Muscle of back (tissue), 11 donors: ENCODE data around the gene SNED1. TPM values are rescaled to one million over a fixed set of nuclear protein-coding genes. Genes with fewer than 3 reads are reported as not detected.
"Not testable (repeated sequence)": the region's sequence is repeated elsewhere in the genome, so short reads cannot be mapped to it uniquely, and the experiment has no call there.

Experiments
- DNase-seq, 3 donors: peaks; one replicate each; pipeline versions ENCODE4 v3.0.0 to v3.0.0-alpha.2; 2013
- polyA plus RNA-seq, 10 donors: library from polyadenylated mRNA; unstranded; fragments of 120-200 nt; gene quantifications; one replicate each; pipeline ENCODE4 v1.2.1, GENCODE V29; 2013; ENCODE audit not compliant: insufficient read length in 10 of 10

SNED1 gene
- polyA plus RNA-seq, 10 donors = 2.2 to 5.6 (median 3.3) TPM

DNA sequence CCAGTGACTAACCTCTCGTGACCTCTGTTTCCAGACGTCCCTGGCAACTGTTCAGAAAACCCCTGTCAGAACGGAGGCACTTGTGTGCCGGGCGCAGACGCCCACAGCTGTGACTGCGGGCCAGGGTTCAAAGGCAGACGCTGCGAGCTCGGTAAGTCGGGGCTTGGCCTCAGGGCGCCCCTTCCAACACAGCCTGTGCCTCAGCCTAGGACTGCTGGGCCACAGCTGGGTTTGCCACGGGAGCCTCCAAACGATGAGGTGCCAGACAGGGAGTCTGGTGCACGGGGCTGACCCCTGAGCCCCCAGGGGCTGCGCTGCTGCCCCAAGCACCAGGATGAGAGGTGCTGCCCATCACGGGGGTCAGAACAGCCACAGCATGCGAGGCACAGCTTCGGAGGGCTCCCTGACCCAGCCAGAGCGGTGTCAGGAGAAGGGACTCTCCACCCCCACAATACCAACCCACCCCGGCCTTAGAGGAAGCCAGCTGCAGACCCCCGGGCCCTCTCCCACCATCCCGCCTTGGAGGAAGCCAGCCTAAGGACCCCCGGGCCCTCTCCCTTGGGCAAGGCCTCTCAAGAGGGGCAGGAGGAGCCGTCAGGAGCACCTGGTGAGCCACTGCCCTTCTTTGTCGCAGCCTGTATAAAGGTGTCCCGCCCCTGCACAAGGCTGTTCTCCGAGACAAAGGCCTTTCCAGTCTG lies 83.4 kb downstream of the SNED1 start:
- no peak for DNase-seq

DNA sequence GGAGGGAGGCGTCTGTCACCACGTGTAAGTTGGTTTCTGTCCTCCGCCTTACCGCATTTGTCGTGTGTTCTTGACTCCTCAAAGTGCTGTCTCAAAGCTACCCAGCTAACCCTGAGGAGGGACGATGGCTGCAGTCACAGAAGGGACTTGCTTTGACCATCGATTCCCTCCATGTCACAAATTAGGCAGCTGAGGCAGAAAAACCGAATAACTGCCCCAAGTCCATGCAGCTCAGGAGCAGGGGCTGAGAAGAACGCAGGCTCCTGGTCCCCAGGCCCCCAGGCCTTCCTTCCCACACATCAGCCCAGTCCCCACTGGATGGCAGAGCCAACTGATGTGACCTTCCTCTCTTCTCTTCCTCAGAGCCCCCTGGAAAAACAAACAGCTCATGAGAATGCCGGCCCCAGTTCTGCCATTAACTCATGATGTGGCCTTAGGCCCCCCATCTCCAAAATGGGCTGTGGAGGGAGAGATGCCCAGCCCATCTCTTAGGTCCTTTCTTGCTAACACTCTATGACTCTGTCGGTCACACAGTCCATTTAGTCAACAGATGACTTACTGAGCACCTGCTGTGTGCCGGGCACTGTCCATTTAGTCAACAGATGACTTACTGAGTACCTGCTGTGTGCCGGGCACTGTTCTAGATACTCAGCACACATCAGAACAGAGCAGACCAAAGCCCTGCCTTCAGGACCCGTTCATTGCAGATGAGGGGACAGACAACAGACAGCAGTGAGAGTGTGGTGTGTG lies 84.1 kb downstream of the SNED1 start:
- no peak for DNase-seq

DNA sequence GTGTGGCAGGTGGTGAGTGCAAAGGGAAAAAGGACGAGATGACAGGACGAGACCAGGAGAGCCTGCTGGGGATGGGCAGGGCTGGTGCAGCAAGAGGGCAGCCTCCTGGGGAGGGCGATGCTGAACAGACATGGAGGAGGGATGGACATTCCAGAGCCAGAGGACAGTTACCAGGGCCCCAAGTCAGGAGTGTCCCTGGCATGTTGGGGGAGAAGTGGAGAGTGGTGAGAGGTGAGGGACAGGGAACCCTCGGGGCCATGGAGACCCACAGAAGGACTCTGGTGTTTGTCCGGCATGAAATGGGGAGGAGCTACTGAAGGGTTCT lies 84.6 kb downstream of the SNED1 start:
- no peak for DNase-seq

DNA sequence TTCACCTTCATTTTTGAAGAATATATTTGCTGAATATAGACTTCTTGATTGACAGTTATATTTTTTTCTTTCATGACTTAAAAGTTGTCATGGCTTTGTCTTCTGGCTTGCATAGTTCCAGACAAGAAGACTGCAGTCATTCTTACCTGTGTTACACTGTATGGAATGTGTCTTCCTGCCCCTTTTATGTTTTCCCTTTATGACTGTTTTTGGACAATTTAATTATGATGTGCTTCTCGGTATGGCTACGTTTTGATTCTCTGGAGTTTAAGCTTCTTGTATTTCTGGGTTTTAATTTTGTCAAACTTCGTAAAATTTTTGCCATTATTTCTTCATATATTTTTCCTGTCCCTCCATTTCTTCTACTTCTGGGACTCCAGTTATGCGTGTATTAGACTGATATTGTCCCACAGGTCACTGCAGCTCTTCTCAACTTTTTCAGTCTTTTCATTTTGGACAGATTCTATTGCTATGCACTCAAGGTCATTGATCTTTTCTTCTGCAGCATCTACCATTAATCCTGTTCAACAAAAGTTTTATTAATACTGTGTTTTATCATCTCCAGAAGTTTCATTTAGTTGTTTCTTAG lies 86.5 kb downstream of the SNED1 start:
- no peak for DNase-seq

DNA sequence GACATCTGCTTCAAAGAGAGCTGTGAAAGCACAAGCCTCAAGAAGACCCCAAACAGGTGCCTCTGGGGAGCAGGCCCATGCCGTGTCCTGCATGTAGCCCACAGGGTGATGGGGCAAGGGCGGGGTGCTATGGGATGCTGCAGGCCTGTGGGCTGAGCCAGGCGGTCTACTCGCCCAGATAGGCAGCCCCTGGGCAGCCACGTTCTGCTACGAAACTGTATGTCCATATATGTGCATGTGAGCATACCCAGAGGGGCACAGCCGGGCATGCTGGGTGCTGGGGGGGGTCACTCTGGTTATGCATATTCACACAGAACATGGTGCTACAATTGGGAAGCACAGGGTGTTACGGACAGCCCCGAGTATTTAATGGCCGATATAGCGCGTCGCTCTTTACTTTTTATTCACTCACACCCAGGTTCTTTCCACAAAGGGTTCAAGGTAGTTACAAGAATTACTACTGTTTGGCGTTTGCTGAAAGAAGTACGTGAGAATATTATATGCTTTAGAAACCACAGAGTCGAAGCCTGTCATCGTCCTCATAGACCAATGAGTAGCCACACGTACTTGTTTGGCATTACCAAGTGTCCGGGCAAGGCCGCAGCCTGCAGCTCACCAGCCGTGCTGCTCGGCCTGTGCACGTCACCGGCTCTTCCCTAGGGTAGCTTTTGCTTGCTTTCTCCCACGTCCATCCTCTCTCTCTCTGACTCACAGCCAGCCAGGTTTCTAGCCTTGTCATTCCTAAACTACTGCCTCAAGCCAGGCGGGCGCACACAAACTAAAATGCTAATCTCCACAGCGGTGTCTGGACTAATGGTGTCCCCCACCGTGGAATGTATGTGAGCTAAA lies 89.2 kb downstream of the SNED1 start:
- DNase-seq = no peak

DNA sequence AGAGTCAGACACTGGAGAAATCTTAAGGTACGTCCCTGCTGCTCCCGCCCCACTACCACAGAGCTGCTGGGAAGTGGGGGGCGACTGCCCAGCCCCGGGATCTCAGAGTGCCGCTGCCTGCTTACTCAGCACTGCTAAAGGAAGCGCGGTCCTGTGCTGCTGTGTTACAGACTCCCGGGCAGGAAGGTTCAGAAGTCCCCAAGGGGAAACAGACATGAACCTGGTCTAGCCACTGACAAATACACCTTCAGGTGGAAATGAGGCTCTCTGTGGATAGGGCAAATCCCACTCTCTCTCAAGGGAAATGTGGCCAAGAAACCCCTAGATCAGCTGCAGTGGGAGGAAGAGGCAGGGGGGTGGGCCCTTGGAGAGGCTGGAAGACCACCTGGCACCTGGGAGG lies 90.0 kb downstream of the SNED1 start:
- DNase-seq = no peak

DNA sequence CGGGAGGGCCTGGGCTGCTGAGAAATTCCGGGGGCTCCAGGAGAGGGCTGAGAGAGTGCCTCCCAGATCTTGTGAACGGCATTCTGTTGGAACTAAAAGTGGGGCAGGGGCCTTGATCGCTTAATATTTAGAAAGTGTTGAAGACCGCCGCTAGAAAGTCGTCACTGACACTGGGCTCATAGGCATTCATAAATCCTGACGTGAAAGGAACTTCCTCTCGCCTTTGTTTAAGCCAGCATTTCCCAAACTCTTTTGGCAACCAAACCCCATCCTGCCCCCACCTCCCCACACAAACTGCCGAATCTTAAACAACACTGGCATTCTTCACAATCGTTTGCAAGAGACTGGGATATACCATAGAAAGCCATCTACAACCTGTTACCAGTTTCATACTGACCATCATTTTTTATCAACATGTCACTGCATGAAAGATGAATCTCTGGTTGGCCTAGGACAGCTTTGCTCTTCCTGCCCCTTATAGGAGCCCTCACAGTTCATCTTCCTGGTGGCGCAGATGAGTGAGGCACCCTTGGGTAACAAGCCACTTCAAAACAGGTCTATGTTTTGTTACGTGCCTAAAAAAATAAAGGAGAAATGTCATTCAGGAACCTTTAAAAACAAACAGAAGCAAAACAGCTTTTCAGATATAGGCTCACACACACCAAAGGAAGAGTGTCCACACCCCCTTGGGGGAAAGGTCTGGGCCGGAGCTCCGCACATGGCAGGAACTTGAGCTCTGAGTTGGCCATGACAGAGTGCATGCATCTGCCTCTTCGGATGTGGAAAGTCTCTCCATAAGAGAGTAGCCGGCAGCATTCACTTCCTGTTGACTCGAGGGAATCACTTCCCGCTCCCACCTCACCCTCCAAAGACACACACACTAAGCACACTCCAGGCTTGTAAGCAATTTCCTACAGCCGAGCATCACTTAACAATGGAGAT lies 90.6 kb downstream of the SNED1 start:
- no peak for DNase-seq

DNA sequence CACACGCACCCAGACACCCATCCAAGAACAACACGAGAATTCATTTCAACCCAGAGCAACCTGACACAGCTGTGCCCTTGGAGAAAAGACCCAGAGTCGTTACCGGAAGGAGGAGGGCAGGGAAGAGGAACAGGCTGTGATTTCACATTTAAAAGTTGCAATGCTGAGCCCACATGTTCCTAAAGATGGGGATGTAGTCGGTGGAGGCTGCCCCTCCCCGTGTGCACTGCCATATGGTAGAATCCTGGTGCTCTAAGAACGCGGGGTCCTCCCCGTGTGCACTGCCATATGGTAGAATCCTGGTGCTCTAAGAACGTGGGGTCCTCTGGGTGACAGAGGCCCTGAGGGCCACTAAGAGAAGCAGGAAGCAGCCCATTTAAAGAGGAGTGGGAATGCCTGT lies 92.8 kb downstream of the SNED1 start:
- no peak for DNase-seq

DNA sequence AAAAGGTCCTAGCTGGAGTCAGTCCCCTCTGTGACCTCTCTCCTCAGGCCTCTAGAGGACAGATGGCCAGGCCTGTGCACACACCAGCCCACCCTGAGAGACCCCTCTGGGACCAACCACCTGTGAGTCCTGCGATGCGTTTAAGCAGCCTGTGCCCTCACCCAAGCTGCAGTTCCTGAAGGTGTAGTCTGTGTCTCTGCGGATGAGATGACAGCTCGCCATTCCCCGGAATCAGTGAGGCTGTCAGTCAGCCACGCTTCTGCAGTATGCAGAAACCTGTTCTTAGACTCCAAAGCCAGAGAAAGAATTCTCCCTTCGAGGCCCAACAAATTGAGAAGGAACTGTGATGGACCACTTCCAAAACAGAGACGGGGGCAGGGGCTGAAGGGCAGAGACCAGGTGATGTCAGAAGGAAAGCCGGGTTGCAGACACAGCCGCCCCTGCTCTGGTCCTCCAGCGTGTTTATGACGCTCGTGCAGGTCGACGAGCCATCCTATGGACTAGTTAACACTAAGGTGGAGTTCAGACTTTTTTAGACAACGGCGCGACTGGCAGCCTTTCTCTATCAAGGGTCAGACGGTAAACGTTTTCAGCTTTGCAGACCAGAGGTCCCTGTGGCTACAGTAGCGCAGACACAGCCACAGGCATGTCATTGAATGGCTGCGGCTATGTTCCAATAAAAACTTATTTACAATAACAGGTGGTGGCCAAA lies 93.5 kb downstream of the SNED1 start:
- no peak for DNase-seq

DNA sequence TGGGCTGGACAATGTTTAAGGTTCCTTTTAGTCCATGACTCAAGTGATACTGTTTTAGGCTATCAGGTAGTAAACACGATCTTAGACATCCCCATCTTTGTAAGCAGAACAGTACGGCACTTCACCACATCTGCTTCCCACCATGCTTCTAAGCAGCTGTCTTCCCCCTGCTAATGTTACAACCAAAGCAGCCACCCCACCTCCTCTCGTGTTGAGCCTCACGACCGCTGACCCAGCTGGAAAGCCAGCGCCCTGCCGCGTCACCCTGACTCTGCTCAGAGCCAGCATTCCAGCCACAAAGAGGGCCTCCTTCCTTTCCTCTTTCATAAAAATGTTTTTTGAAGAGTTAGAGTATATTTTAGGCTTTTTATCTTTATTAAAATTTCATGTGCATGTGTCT lies 94.3 kb downstream of the SNED1 start:
- DNase-seq = no peak

DNA sequence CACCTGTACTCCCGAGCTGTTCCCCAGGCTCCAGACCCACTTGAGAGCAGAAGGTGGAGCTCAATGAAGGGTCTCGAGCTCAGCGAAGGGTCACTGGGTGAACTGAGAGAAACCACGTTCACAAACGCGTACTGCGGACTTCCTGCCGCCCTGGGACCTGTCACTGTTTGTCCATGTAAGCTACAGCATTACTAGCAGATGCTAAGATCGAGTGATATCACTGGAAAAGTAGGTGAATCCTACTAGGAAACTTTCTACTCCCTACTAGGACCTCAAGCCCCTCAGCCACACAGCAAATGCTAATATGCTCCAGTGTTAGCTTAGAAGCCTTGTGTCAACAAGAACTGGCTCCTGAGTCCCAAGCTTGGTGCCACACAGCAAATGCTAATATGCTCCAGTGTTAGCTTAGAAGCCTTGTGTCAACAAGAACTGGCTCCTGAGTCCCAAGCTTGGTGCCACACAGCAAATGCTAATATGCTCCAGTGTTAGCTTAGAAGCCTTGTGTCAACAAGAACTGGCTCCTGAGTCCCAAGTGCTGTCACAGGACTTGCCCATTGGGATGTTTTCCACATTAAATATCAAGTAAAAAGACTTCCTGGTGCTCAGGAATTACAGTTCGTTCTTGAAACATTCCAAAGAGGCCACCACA lies 94.8 kb downstream of the SNED1 start:
- not testable (repeated sequence) for DNase-seq

DNA sequence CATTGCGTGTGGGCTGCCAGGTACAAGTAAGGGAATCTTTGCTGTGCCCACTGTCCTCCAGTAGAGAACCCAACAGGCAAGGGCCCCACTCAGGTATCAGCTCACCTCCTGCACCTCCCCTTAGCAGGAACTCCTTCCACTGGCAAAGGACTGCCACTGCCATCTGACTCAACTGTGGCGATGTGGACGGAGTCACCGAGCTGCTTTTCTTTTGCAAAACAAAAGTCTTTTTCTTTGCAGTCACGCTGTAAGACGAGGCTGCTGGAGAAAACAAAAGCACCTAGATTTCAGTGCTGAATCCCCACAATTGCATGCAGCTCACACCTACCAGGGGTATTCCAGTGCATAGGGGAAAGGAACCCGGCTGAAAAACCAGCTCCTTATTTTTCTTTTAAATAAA lies 95.8 kb downstream of the SNED1 start:
- no peak for DNase-seq

DNA sequence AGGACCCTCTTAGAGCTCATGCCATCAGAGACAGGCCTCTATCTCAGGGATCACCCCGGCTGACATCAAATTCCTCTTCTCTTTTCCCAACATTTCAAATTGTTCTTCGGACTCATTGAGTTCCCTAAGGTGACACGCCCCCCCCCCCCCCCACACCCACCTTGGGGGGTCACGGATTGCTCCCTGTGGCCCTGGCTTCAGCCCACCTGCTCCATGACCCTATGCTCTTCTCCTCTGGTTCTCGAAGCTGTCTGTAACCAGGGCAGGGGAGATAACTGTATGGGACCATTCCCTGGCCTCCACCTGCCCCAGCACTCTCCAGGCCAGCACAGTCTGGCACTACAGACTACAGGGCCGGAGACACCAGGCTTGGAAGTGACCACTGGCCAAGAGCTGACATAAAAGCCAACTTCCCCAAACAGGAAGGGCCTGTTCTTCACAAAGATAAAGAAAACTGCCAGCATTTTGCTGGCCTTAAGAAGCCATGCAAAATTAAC lies 96.6 kb downstream of the SNED1 start:
- DNase-seq = no peak

DNA sequence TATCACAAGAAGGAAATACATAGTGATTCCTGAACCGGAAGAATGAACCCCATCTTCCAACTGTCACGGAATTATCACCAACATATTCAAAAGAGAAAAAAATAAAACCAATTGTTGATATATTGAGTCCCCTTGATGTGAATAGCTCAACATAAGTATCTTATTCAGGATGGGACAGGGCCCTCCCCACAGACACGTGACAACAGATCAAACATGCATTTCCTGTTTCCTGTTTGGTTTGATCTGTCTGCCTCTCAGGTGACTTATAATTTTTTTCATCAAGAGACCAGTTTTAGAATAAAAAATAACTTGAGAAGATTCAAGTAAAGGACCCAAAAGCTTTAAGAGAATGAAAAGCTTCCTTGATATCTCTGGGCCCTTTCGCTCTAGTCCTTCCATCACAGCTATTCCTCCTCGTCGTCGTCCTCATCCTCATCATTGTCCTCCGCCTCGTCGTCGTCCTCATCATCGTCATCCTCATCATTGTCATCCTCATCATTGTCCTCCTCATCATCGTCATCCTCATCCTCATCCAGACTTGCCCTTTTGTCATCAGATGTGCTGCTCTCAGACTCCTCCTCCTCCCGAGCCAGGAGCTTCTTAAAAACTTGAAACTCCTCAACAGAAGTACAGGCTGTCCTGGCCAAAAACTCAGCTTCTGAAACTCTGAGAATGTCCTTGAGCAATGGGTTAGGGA lies 97.3 kb downstream of the SNED1 start:
- DNase-seq = no peak

DNA sequence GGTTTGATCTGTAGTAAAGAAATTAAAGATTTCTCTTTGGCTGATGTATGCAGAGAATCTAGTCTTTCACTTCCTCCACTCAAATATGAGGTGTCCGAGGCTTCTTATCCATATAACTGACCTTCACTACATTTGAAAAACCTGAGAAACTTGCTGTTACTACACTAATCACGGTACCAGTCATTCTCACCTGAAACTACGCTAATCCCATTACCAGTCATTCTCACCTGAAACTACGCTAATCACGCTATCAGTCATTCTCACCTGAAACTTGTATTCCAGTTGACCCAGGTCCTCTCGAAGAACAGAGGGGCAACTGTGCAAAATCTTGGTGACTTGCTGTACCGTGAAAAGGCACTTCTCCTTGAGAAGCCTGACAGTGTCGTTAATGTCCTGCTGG lies 98.6 kb downstream of the SNED1 start:
- no peak for DNase-seq

DNA sequence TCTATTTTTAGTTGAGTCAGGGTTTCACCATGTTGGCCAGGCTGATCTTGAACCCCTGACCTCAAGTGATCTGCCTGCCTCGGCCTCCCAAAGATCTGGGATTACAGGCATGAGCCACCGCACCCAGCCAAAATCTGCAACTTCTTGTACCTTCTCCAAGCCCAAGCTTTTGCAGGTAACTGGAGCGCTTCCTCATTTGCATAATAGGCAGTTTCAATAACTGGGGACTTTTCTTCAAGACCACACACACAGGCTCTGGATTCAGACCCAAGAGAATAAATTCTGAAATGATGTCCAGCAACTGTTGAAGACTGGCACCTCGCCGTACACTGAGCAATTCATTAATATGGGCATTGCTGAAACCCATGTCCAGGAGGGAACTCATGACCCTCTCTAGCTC lies 100.8 kb downstream of the SNED1 start:
- no peak for DNase-seq

DNA sequence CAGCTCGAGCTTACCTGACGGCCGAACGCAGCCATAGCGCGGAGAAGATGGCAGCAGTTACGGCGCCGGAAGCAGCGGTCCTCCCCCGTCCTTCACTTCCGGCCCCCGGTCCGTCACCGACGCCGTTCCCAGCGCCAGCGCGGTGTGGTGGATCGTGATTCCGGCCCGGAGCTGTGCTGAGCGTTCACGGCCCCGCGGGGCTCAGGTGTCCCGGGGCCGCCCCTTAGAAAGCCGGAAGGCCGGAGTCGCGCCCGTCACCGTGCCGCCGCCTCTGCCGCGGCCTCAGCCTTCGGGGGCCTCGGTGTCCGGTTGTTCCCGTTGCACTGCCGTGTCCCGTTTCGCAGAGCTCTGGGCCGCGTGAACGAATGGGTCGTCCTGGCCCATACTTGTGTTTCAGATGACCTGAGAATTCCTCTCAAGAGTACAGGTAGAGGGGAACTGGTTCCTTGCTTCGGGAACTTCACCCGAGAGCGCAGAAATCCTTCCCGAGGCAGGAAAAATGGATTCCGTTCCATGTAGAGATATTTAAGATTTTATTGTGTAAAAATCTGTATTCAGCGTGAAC lies 103.9 kb downstream of the SNED1 start, which contains the start of gene MTERF4:
Gene MTERF4, minus strand, starts transcription at position 49 of the 565 bp plus-strand sequence. Its CDS starts 14 bp downstream, at position 35.
- DNase-seq = peak; percentile 81 to 96 (median 91)

DNA sequence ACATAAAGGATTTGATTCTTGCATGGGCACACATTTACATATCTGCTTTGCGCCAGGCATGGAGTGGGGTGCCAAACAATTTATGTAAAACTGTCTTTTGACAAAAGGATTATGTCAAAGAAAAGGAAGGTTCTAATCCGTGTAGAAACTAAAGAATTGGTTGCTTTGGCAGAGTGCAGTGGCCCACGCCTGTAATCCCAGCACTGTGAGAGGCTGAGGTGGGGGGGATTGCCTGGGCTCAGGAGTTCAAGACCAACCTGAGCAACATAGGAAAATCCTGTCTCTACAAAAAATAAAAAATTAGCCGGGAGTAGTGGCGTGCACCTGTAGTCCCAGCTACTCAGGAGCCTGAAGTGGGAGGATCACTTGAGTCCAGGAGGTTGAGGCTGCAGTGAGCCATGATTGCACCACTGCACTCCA lies 104.8 kb downstream of the SNED1 start:
- DNase-seq = no peak

DNA sequence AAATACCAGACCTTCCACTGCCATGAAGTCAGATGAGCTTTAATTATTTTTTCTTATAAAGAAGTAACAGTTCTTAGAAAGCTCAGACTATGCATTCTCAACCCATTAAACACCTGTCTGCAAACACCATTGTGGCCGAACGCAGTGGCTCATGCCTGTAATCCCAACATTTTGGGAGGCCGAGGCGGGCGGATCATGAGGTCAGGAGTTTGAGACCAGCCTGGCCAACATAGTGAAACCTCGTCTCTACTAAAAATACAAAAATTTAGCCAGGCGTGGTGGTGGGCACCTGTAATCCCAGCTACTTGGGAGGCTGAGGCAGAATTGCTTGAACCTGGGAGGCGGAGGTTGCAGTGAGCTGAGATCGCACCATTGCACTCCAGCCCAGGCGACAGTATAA lies 106.2 kb downstream of the SNED1 start:
- not testable (repeated sequence) for DNase-seq
